CD4-positive, alpha-beta T cell treated with Interleukin-4 for 4 hours (primary cell): ENCODE results near the gene SRP19.
"Not testable (repeated sequence)": the region's sequence is repeated elsewhere in the genome, so short reads cannot be mapped to it uniquely, and the experiment has no call there.

Source experiments
- DNase-seq: peaks from one replicate; pipeline ENCODE4 v3.0.0-alpha.2; 2020

SRP19 gene

GRCh38 chr5:112860929-112861637 lies at the start of gene SRP19:
Gene SRP19 (plus strand): TSS chr5:112861287. CDS start chr5:112861377, 90 bp downstream.
- peak; percentile 93 for DNase-seq

GRCh38 chr5:112812549-112812948 lies 48.5 kb upstream of the SRP19 start:
- no peak for DNase-seq

DNA sequence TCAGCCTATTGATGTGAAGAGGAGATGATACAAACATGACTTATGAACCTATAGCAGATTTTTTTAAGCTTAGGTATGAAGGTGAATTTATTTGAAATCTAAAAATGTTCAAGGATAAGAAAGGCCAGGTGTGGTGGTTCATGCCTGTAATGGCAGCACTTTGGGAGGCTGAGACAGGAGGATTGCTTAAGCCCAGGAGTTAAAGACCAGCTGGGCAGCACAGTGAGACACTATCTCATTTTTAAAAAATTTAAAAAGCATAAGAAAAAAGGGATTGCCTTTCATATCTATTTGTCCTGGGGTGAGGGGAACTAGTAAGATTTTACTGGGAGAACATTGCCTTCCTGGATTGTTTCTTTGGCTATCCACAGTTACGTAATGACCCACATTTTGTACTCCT lies 40.8 kb upstream of the SRP19 start:
- DNase-seq = no peak

DNA sequence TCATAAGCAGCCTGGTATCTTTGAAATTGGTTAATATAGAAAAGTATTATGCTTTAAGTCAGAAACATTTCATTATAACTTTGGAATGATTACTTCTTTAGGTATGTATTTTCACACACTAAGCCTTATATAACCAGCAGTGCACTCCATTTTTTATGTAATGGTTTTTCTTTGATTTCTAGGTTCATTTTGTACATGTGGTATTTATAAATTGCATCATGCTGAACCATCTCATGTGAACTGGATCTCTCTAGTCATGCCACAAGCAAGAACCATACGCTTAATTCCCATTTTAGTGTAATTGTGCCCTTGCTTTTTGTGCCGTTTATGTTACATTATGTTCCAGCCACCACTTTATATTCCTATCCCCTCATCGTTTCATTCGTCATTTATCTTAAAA lies 38.6 kb upstream of the SRP19 start:
- DNase-seq = no peak

DNA sequence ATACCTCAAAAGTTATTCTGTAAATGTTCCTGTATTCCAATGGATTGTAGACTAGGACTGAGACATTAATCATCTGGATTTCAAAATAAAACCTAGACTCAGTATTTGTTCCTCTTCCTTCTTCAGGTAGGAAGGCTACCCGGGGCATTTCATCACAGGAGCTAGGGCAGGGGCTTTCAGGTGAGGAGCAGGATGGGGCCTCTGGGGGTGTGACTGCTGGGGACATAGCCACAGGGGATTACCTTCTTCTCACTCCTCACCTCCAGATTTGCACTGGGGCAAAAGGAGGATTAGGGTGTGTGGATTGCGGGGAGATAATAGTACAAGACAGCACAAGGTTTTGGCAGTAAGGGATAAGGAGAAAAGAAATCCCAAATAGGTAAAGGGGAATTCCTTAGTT lies 37.9 kb upstream of the SRP19 start:
- DNase-seq = no peak

- no peak for DNase-seq
Measured at GRCh38 chr5:112823656-112824055, 37.4 kb upstream of the SRP19 start.

DNA sequence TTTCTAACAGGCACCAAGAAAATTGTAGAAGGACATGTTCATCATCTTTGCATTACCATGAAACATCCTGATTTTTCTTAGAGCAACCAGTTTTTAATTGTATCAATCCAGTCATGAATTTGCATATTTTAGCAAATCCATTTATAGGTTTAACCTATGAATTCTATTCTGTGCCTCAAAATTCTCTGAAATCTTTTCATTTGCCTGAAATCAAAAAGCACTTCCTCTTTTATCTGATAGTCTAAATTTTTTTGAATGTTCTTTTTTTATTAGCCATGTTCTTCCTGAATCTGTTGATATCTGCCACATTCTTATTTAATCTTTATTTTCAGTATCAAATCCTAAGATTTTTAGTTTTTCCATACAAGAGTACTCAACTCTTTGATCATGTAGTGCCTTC lies 36.9 kb upstream of the SRP19 start:
- DNase-seq = no peak

GRCh38 chr5:112830378-112830777 lies 30.7 kb upstream of the SRP19 start:
- no peak for DNase-seq

GRCh38 chr5:112833971-112834370 lies 27.1 kb upstream of the SRP19 start:
- no peak for DNase-seq

DNA sequence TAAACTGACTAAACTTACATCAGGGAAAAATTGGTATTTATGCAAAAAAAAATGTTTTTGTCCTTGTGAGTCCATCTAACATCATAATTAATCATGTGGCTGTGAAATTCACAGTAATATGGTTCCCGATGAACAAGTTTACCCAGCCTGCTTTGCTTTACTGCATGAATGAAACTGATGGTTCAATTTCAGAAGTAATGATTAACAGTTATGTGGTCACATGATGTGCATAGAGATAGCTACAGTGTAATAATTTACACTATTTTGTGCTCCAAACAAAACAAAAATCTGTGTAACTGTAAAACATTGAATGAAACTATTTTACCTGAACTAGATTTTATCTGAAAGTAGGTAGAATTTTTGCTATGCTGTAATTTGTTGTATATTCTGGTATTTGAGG lies 16.6 kb upstream of the SRP19 start:
- DNase-seq = no peak

DNA sequence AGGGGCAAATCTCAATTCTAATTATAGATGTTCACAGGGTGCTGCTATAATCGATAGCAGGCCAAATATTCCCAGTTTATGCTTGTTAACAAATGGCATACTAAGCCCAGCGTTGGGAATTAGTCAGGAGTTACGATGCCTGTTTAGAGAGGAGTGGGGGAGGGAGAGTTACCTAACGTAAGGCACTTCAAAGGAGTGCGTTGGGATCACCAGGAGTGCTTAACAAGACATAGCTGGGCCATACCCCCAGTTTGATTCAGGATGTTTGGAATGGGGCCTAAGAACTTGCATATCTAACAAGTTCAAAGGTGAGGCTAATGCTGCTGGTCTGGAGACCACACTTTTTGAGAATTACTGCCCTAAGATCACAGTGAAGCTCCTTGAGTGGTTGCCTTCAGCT lies 14.5 kb upstream of the SRP19 start:
- DNase-seq = no peak

- DNase-seq = no peak
Measured at GRCh38 chr5:112847306-112847705, 13.8 kb upstream of the SRP19 start.

DNA sequence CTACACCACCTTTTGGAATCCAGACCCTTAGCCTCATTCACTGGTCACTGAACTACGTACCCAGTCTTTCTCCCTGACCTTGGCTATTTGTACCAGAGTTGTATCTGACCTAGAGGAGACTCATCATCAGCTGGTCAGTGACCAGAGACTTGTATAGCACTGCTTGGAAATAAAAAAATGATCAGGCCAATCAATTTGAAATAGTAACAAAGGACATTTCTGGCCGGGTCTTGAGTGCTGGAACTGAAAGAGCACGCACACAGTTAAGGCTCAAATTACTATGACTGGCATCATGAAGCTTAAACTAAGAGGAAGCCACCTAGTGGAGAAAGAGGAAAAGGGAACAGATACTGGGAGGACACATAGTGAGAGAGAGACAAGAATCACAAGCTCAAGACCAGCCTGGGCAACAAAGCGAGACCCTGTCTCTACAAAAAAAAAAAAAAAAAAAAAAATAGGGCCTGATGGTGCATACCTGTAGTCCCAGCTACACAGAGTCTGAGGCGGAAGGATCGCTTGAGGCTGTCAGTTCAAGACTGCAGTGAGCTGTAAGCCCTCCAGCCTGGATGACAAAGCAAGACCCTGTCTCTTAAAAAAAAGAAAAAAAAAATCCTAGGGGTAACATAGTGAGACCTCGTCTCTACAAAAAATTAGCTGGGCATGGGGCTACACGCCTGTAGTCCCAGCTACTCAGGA lies 12.8 kb upstream of the SRP19 start:
- DNase-seq = peak; percentile 71

GRCh38 chr5:112849912-112850311 lies 11.2 kb upstream of the SRP19 start:
- no peak for DNase-seq

GRCh38 chr5:112854651-112855050 lies 6.4 kb upstream of the SRP19 start:
- DNase-seq = no peak

DNA sequence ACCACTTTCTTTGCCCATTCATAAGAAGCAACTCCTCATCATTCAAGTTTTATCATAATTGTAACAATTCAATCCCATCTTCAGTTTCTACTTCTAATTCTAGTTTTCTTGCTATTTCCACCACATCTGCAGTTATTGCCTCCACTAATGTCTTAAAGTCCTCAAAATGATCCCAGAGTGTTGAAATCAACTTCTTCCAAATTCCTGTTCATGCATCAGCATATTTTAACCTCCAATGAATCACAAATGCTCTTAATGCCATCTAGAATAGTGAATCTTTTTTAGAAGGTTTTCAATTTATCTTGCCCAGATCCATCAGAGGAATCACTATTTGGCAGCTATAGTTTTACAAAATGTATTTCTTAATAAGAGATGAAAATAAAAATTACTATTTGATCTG lies 3.2 kb upstream of the SRP19 start:
- no peak for DNase-seq

GRCh38 chr5:112860571-112860928 lies 537 bp upstream of the SRP19 start:
- not testable (repeated sequence) for DNase-seq

GRCh38 chr5:112861638-112861985 lies 525 bp downstream of the SRP19 start:
- no peak for DNase-seq

DNA sequence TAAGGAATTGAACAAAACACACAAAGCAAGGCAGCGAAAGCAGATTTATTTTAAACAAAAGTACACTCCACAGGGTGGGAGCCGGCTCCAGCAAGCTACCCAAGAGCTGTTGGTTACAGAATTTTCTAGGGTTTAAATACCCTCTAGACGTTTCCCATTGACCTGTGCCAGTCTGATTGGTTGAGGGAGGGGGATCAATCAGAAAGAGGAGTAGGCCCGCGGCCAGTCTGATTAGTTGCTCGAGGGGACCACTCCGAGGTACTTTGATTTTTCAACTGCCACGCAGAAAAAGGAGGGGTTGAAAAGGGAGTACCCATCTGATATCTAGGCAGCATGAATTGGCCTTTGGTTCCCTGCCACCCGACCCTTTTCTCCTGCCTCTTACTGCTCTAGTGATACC lies 998 bp downstream of the SRP19 start:
- DNase-seq = no peak

DNA sequence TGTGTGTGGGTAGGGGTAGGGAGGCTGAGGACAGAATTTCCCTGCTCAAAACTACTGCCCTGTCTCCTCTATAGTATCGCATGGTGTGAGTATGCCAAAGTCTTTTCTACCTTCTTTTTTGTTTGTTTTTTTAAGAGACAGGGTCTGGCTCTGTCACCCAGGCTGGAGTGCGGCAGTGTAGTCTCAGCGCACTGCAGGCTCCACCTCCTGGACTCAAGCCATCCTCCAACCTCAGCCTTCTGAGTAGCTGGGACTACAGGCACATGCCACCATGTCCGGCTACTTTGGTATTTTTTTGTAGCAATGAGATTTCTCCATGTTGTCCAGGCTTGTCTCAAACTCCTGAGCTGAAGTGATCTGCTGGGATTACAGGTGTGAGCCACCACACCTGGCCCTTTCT lies 2.5 kb downstream of the SRP19 start:
- DNase-seq = no peak

GRCh38 chr5:112865128-112865527 lies 4.0 kb downstream of the SRP19 start:
- DNase-seq = no peak

DNA sequence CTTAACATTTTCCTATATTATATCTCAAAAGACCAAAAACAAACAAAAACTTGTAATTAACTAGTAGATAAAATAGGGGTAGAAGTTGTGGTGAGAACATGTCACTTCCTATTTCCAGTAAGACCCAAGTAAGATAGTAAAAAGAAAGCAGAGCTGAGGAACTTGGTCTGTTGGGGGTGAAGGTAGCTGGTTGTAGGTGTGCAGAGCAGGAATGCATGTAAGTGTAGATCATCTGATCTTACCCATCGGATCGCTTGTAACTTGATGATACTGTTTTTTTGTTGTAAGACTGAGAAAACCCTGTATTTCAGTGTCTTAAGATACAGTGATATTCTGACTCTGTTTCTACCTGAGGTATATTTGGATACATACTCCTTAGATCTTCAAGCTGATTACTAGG lies 5.7 kb downstream of the SRP19 start:
- DNase-seq = no peak

GRCh38 chr5:112867411-112867810 lies 6.3 kb downstream of the SRP19 start:
- no peak for DNase-seq

- peak; percentile 68 for DNase-seq
Measured at GRCh38 chr5:112869948-112870347, 8.9 kb downstream of the SRP19 start.

DNA sequence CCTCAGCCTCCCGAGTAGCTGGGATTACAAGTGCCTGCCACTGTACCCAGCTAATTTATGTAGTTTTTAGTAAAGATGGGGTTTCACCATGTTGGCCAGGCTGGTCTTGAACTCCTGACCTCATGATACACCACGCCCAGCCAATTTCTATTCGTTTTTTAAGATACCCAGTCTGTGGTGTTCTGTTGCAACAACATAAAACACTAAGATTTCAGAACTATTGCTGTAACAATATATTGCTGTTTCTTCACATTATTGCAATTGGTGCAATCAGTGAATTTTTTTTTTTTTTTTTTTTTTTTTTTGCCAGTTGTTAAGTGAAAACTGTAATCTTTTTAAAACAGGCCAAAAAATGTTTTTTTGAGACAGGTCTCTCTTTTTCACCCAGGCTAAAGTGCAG lies 9.9 kb downstream of the SRP19 start:
- DNase-seq = no peak
